GM19324 (cell line): ENCODE data around the gene ADPRHL1.

Experiments
- ATAC-seq: cut with Tn5 transposase; IDR thresholded peaks from one replicate; pipeline ENCODE4 v1.9.1; 2021; ENCODE audit warnings: mild to moderate bottlenecking, moderate library complexity; ENCODE audit not compliant: unreplicated experiment, low FRiP score

The ADPRHL1 gene

DNA sequence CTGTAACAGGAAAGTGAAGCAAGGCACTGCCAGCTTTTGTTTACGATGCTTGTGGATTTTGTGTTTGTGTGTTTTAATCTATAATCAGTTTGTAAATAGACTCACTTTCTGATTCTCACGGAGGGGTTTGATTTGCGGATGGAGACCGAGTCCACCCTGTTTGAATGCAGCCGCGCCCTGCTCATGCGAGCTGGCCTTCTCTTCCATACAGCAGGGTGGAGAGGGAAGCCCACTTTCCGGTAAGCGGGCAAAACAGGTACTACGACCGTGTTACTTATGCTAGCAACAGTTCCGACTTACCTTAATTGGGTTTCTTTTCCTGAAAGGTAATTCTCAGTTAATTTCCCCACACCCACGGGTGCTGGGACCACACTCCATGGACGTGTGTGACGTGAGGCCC is 33.1 kb downstream of the ADPRHL1 start:
- no peak for ATAC-seq

DNA sequence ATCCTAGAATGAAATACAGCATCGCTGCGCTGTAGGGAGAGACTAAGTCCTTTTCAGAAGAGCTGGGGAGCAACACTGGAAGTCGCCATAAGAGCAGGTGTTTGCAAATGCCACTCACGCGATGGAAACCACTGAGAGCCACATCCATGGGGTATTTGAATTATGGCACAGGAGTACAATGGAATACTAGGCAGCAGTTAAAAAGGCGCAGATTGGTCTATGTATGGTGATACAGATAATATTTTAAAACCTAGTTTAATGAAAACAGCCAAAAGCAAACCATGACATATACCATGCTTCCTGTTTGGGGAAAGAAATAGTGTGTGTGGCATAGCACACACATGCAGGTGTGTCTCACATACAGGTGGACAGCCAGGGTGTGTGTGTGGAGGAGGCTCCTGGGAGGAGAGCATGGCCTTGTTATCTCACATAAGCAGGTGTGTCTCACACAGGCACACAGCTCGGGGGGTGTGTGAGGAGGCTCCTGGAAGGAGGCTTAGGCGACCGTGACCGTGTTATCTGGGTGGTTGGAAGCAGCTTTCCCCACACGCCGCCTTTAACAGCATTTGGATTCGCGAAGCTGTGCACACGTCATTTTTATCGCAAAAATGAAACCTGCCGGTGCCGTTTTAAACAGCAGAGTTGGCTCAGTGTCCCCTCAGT is 33.6 kb downstream of the ADPRHL1 start:
- ATAC-seq: no peak

DNA sequence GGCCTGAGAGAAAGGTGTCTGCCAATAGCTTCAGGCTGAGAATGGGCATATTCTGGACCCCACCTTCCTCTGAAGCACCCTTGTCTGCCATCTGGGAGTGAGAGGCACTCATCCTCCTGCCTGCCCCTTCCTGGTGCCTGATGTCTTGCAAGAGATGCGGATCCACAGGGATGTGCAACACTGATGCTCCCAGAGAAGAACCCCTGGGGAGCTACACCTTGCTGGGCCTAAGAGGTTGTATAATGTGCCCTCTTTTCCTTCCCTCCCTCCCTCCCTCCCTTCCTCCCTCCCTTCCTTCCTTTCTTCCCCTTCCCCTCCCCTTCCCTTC is 34.6 kb downstream of the ADPRHL1 start:
- no peak for ATAC-seq

DNA sequence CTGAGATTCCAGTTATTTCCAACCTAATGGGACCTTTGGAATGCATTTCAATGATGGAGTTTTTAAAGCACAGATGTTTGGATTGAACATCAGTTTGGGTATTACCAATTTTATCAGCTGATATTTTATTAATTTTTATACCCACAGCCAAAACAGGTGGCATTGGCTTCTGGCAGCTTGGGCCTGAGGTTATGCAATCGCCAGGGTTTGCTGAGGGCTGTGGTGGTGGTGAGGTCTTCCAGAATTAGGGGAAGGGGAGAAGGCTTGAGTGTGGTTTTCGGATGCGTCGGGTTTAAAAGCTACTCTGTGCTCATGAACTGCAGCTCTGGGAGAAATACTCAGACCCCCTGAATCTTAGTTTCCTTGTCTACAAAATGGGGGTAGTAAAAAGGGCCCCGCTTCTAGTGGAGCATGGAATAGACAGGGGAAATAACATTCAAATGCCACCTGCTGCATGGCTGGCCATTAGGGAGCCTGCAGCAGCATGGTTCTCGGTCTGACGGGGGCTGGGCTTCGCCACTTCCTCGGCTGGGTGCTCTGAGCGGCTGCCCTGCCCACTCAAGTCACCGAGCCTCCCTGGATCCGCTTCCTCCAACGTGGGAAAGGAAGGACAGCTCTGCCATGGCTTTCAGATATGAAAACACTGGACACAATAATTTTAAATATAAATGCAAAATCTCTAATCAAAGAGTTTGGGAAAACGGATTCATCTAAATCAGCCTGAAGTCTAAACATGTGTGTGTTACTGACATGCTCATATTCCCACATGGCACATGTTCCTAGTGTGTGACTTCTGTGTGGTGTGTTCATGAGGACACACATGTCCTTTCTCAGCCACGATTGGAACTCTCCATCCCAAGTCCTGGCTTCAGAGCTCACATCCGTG is 35.2 kb downstream of the ADPRHL1 start:
- no peak for ATAC-seq

DNA sequence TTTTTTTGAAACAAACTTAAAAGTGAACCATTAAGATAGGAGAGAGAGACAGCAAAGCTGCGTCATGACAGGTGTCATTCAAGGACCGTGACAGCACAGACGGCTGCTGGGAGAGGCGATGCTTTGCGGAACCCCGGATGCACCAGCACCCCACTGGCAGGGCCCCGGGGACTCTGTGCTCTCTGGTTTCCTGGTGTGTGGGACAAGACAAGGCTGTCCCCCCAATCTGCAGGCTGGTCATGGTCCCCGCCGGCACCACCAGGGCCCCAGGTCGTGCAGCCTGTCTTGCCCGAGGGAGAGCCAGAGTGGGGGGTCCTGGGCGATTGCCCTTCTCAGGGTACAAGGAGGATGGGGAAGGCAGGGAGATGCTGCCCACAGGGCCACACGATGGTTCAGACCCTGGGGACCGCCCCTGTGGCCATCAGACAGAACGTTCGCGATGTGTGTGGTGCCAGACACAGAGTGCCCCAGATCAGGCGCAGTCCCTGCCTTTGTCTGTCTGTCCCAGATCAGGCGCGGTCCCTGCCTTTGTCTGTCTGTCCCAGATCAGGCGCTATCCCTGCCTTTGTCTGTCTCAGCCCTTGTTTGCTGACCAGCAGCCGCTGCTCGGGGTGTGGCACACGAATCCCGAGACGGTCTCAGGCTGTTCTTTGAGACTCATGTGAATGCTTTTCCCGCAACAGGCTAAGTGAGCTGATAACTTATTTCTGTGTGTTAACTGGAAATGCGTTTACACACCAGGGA is 36.1 kb downstream of the ADPRHL1 start:
- no peak for ATAC-seq

DNA sequence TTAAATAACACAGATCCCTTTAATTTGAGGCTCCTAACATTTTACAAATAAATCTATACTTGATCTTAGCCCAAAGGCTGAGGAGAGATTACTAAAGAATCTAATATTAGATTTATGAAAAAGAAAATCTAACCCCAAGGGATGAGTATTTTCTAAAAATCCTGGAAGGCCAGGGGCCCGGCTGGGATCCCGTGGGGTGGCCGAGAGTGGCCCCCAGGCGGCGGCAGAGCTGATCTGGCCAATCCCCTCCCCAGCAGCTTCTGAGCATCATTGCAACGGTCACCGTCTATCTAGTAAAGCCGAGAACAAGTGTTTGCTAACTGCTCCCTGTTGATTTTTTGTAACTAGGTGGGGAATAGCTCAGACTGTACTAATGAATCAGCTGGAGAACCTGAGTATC is 37.5 kb downstream of the ADPRHL1 start:
- ATAC-seq: no peak

DNA sequence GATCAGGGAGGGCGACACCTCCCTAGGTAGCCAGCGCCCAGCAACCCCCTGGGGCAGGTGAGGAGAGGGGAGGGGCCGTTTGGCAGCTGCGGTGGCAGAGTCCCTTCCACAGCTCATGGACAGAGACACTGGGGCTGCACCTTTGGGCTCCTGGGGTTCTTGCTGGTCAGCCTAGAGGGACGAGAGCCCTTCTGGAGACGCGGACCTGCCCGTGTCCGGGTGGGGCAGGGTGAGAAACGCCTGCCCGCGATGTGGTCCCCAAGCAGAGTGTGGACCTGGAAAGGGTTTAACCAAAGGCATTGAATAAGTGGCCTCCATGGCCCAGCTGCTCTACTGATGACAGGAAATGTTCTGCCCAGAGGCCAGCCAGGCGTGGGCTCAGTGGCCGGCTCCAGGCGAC is 38.3 kb downstream of the ADPRHL1 start:
- no peak for ATAC-seq

DNA sequence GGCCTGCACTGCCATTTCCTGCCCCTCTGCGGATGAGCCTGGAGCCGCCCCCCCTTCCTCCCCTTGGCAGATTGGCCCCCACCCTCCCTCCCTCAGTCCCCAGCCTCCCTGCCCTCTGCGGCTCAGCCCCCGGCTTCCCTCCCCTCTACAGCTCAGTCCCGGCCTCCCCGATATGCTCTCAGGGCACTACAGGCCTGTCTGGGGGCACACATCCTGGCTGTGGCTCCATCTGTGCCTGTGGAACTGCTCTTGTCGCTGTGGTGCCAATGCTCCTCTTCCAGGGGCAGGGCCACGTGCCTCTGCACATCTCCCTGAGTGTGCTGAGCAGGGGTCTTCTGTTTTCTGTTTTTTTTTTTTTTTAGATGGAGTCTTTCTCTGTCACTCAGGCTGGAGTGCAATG is 39.0 kb downstream of the ADPRHL1 start:
- no peak for ATAC-seq

DNA sequence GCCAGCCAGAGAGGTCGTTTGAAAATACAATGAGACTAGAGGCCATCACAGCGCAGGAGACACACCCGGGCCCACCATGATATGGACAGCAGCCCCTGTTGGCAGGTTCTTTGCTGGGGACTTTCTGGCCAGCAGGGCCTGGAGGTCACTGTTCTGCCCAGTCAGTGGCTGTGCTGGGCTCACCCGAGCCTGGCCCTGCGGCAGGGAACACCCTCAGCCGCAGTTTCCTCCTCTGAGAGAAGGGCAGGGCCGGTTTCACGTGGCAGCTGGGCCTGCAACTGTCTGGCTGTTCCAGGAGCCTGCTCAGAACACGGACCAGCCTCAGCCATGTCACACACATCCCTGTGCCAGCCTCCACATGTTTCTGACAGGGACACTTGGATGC is 39.4 kb downstream of the ADPRHL1 start:
- no peak for ATAC-seq

DNA sequence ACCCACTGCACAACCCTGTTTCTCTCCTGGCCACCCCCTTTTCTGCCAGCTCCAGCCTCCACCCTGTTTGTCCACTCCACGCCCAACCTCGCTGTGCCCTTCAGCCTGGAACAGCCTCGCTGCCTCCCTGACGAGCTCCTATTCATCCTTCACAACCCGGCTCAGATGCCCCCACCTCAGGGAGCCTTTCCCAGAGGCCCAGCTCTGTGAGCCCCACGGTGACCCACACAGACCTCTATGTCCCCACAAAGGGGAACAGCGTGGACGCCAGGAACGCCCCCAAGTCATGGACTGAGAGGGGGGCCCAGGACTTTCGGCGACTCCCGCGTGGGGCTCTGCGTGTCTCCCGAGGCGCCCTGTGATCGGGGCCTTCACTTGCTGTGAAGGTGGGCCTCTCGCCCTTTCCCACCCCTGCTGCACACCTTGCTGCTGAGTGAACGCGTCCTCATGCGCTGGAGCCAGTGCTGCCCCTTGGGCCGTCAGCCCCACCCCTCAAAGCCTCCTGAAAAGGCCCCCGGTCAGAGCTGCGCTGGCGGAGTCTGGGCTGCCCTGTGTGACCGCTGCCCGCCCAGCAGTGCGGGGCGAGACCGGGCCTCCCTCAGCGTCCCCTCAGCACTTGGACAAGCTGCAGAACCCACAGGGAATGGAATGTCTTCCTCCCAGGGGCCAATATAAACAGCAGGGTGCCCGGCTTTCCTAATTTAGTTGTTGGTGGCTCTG is 40.0 kb downstream of the ADPRHL1 start:
- no peak for ATAC-seq

DNA sequence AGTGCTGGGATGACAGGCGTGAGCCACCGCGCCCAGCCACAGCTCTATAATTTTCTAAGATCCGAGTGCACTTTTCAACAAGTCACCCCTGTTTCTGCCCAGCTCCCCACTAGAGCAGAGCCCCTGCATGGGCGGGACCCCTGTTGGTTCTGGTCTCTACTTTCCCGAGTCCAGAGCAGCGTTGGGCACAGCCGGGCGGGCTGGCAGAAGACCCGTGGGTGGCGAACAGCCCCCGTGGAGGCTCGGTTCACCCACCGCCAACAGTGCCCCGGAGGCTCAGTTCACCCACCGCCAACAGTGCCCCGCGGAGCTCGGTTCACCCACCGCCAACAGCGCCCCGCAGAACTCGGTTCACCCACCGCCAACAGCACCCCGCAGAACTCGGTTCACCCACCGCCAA is 40.8 kb downstream of the ADPRHL1 start:
- no peak for ATAC-seq

DNA sequence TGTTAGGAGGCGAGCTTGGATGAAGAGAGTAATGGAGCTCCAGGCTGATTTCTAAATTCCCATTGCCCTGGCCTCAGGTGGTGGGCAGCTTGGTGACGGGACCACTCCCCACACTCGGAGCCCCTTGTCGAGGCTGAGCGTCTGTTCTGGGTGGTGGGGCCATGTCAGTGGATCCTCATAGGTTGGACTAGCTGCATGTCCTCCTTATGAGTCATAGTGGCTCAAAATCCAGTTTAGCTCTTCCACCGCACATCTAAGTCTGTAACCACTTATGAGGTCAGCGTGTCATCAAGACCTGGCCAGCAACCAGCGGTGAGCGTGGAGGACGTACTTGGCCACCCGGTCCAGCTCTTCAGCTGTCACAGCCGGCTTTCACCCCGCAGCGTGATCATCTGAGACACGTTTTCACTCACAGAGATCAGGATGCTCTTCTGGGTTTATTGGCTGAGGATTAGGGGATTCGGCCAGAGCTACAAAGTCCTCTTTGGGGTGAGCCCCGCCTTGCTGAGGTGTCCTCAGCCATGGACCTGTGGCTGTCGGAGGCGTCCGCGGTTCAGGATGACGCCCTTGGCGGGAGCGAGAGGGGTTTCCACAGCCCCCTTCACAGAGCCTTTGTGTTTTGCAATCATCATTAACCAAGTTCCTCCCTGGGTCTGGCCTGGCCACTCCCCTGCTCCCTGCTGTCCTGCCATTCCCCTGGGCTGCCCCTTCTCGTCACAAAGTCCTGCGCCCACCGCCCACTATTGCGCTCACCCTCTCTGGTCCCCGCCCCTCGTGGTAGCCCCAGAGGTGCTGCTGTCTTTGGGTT is 41.9 kb downstream of the ADPRHL1 start:
- ATAC-seq: no peak

DNA sequence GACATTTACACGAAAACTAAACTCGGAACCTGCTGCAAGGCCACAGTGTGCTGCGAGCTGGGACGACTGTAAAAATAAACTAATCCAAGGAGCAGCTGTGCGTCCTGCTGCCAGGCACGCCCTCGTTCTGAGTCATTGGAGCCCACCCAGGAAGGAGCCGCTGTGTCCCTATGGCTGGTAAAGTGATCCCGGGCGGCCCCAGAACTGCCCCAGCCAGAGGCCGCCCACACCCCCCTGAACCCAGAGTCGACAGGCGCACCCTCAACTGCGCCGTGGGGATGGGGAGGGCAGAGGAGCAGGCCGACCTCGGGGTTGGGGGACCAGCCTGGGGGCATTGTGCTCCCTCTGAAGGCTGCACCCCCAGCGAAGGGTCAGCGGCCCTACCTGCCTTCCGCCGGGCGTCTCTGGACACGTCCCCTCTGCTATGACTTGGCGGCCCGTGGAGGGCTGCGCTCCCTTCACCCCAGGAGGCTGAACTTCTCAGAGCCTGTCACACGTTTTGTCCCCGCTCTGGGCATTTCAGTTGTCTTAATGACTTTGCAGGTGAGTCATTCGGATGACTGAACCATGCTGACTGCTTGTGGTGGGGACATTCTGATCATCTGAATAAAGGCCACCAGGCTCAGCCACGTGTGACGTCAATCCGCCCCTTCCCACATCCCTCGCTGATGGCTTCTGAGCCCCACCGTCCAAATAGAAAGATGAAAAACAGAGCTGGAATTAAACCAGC is 42.7 kb downstream of the ADPRHL1 start:
- ATAC-seq: no peak

DNA sequence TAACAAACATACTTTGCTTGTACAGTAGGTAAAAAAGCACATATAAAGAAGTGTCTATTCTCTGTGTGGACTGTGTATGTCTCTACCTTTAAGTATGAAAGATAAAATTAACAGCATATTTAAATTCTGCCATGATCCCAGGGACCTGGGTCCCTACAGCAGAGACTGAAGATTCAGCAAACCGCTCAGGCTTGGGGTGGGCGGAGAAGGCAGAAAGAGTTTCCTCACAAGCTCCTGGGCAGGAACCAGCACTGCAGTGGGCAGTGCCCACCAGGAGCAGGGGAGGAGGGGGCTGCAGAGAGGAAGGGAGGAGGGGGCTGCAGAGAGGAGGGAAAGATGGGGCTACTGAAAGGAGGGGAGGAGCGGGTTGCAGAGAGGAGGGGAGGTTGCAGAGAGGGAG is 44.7 kb downstream of the ADPRHL1 start:
- no peak for ATAC-seq

DNA sequence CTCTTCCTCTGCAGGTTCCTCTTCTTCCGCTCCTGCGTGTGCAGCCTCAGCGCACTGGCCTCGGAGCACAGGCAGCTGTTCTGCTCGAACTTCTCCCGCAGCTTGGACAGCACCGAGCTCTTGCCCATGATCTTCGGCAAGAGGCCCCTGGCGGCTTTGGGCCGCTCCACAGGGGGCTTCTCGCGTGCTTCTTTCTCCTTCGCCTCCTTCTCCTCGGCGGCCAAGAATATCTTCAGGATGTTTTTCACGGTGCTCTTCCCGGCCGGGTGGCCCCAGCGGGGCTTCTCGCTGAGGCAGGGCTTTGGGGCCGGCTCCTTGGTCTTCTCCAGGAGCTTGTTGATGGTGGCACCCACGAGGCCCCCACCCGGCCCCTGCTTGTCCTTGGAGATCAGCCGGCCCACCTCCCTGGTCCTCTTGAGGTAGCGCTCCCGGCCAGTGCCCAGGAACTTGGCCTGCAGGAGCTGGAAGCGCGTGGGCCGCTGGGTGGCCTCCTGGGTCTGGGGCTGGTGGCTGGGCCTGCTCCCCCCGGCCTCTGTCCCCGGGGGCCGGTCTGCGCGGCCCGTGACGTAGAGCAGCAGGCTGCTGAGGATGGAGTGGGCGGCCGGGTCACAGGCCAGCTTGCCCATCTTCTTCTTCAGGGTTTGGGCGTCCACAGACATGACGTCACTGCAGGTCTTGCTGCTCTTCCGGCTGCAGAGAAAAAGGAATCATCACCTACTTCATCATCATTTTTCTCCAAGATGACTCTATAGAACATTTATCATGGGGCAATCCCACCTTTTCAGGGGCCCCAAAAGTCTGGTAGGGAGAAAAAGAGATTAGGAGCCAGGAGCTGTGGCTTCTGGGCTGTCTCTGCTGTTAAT is 45.5 kb downstream of the ADPRHL1 start:
- no peak for ATAC-seq

DNA sequence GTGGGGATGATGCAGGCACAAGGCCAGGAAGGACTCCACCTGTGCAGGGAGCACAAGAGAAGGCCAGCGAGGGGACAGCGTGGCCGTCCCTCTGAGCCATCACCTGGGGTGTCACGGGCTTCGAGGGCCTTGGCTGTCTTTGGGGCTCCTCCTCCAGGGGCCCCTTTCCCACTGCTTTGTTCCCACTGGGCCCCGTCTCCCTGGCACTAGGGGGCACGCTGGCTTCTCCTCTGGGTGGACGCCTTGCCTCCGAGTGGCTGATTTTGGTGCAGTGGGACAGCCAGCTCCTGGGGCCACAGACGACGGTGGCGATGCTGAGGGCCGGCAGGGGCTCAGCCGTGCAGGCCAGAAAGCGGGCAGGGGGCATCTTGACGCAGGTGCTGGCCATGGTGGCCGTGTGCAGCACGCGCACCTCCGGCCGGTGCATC is 46.2 kb downstream of the ADPRHL1 start:
- ATAC-seq: no peak

DNA sequence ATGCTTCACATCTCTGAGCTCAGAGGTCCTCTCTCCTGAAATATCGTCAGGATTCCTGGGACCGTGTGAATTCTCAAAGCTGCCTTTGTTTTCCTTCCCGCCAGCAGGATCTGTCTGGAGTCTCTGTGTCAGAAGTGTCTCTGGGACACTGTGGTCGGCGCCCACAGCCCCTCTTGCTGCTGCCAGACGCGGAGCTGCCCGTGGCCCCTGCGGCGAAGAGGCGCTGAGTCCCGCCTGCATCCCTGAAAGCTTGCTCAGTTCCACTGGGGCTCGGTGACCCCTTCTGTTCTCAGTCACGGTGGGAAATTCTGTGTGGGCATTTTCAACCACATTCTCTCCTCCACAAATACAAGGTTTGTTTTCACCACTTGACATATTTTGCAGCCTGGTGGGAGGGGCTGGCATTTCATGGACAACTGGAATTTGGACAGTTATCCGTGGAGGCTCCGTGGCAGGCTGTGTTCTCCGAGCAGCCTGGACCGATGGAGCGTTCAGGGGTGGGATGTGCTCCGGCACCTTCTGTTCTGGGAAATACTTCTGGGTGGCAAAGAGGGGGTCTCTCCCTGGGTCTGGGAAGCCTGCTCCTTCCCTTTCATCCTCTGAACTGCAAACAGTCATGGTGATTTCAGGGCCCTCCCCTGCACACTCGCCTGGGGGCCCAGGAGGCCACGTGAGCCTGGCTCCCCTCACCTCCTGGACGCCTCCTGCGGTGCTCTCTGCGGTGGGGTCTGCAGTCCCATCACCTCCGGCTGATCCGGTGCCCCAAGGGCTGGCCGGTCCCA is 46.8 kb downstream of the ADPRHL1 start:
- no peak for ATAC-seq
